ENCODE measurements around the gene IL17RE.

GRCh38 chr3:9908286-9908685 is 5.6 kb downstream of the IL17RE start:
- TF ChIP-seq KAT8 (IDR thresholded peaks at IDR 0.05; ENCODE audit: low read depth) (no peak), ZNF274 (IDR thresholded peaks at IDR 0.05; ENCODE audit: borderline replicate concordance, low read depth, low read length) (no peak), YY1 (IDR thresholded peaks at IDR 0.05; ENCODE audit: borderline replicate concordance in 1 of 3, control insufficient read depth in 1 of 3, extremely low read depth in 1 of 3, insufficient read depth in 3 of 3, insufficient read length in 1 of 3, insufficient replicate concordance in 2 of 3, low read depth in 1 of 3, low read length in 2 of 3) (no peak), CEBPB (tag; IDR thresholded peaks at IDR 0.05) (no peak)

All from K562 (cell line).